Parietal lobe (tissue), 2 donors: ENCODE results near the gene TRMT13. TPM values are rescaled to one million over a fixed set of nuclear protein-coding genes. Genes with fewer than 3 reads are reported as not detected.

Source experiments
- small RNA-seq: library from RNA; depleted of rRNA; stranded (forward); fragments of <200 nt; gene quantifications from one replicate; pipeline ENCODE3, GENCODE V24; 2014; ENCODE audit warnings: low replicate concordance
- total RNA-seq: library from RNA; depleted of rRNA; stranded (reverse); fragments of >200 nt; gene quantifications from one replicate; pipeline ENCODE4 v1.2.3, GENCODE V29; 2014

TRMT13 gene, protein sequence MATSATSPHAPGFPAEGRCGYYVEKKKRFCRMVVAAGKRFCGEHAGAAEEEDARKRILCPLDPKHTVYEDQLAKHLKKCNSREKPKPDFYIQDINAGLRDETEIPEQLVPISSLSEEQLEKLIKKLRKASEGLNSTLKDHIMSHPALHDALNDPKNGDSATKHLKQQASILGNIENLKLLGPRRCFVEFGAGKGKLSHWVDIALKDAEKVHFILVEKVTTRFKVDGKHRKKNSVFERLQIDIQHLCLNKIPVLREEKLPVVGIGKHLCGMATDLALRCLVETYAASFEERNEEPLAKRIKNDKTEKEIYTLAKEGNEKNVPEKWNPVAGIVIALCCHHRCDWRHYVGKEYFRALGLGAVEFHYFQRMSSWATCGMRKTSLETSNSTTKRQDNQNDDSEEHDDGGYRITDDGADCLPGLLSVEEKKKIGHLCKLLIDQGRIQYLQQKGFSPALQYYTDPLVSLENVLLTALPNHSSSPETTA
- 52.3 TPM for total RNA-seq

GRCh38 chr1:100132566-100133477, at the start of gene TRMT13, which contains the start of gene SASS6:
TRMT13 (plus strand) TSS chr1:100133163; CDS start chr1:100133169, 6 bp downstream.
SASS6 (minus strand) TSS chr1:100132930; CDS start chr1:100132814, 116 bp downstream.

GRCh38 chr1:100178091-100178490, 45.1 kb downstream of the TRMT13 start, which contains the start of gene LRRC39:
LRRC39 (minus strand) TSS chr1:100178256; CDS start chr1:100168516, 9,740 bp downstream.

Small RNAs within 50 kb of the gene (small RNA-seq; reads per million reads assigned to genes)
- gene AC093019.1 (0.18 reads per million), gene RPL23AP90 (not detected)

Other genes with a start within 250 kb of the TRMT13 start
- gene SLC35A3, start 163.2 kb upstream of the TRMT13 start, total RNA-seq = 47.9 TPM
- 5.6 TPM for gene SASS6, start 233 bp upstream of the TRMT13 start, total RNA-seq
- 8.8 TPM for gene LRRC39, start 45.1 kb downstream of the TRMT13 start, total RNA-seq
- 9.4 TPM for gene DBT, start 116.7 kb downstream of the TRMT13 start, total RNA-seq
- gene RTCA, start 133.1 kb downstream of the TRMT13 start, total RNA-seq = 45.7 TPM
- gene CDC14A, start 219.3 kb downstream of the TRMT13 start, total RNA-seq = 5.9 TPM